ENCODE results near the gene ZNF74. TPM values are rescaled to one million over a fixed set of nuclear protein-coding genes. Genes with fewer than 3 reads are reported as not detected.

ZNF74 gene
- total and polyA plus RNA-seq, 8 donors = 5.0 to 9.1 (median 5.7) TPM

GRCh38 chr22:20451920-20452319 lies 58.0 kb downstream of the ZNF74 start:
- no peaks in the 10 kb centered on the region for H3K36me3 ChIP-seq
- no peak for FAIRE-seq
- H3K4me1 ChIP-seq = no peaks in the 10 kb centered on the region
- no peaks in the 10 kb centered on the region for H3K27me3 ChIP-seq
- 83 to 90% methylated on average over 2 of the region's 2 CpGs for WGBS, 2 donors
- no peak overlapping the region for H3K27ac ChIP-seq
- intact Hi-C loops (cut with DNase I) = no loop called here
- H3K9me3 ChIP-seq = no peaks in the 10 kb centered on the region
- no peak overlapping the region for H3K4me3 ChIP-seq
- no peak for ATAC-seq
- DNase-seq = no peak
- no peak for TF ChIP-seq CTCF (IDR thresholded peaks at IDR 0.05)

GRCh38 chr22:20453222-20453621 lies 59.3 kb downstream of the ZNF74 start:
- Histone ChIP-seq H3K4me1 (no peaks in the 10 kb centered on the region), H3K36me3 (peaks cover 0 to 7% (median 0%) of the 10 kb centered on the region in 3 donors), H3K4me3 (no peak overlapping the region), H3K9me3 (no peaks in the 10 kb centered on the region), H3K27me3 (no peaks in the 10 kb centered on the region), H3K27ac (no peak overlapping the region)
- 92 to 98% methylated on average over 3 of the region's 3 CpGs for WGBS, 2 donors
- no peak for DNase-seq
- intact Hi-C loops (cut with DNase I) = no loop called here
- ATAC-seq = no peak
- FAIRE-seq = no peak
- no peak for TF ChIP-seq CTCF (IDR thresholded peaks at IDR 0.05)

GRCh38 chr22:20455709-20456063 lies 61.7 kb downstream of the ZNF74 start:
- ATAC-seq (no peak), FAIRE-seq (no peak), DNase-seq (no peak)
- Histone ChIP-seq H3K9me3 (no peaks in the 10 kb centered on the region), H3K27ac (no peak overlapping the region), H3K27me3 (no peaks in the 10 kb centered on the region), H3K36me3 (peaks cover 0 to 7% (median 0%) of the 10 kb centered on the region in 3 donors), H3K4me3 (no peak overlapping the region), H3K4me1 (no peaks in the 10 kb centered on the region)
- intact Hi-C loops (cut with DNase I) = no loop called here
- TF ChIP-seq CTCF (IDR thresholded peaks at IDR 0.05) = no peak
- 89 to 90% methylated on average over 8 of the region's 8 CpGs for WGBS, 2 donors

GRCh38 chr22:20456064-20456721 lies 62.2 kb downstream of the ZNF74 start:
- no peaks in the 10 kb centered on the region for H3K4me1 ChIP-seq
- ATAC-seq (peak; percentile 76 to 96 (median 92)), DNase-seq (peak in 5 of 6 donors; percentile 42 to 81 (median 69)), FAIRE-seq (no peak)
- H3K27ac ChIP-seq = no peak overlapping the region
- 21 to 25% methylated on average over 6 of the region's 6 CpGs for whole genome bisulfite sequencing, 2 donors
- no peaks in the 10 kb centered on the region for H3K9me3 ChIP-seq
- intact Hi-C loops (cut with DNase I) = no loop called here
- no peaks in the 10 kb centered on the region for H3K27me3 ChIP-seq
- H3K4me3 ChIP-seq = no peak overlapping the region
- TF ChIP-seq CTCF (IDR thresholded peaks at IDR 0.05) = peak; percentile 43 to 79 (median 74)
- peaks cover 0 to 7% (median 0%) of the 10 kb centered on the region in 3 donors for H3K36me3 ChIP-seq

GRCh38 chr22:20456722-20457076 lies 62.7 kb downstream of the ZNF74 start:
- Histone ChIP-seq H3K36me3 (peaks cover 0 to 7% (median 0%) of the 10 kb centered on the region in 3 donors), H3K9me3 (no peaks in the 10 kb centered on the region), H3K4me3 (no peak overlapping the region), H3K27me3 (no peaks in the 10 kb centered on the region), H3K27ac (no peak overlapping the region), H3K4me1 (no peaks in the 10 kb centered on the region)
- 88 to 93% methylated on average over 3 of the region's 3 CpGs for WGBS, 2 donors
- intact Hi-C loops (cut with DNase I) = no loop called here
- TF ChIP-seq CTCF (IDR thresholded peaks at IDR 0.05) = no peak
- DNase-seq = no peak
- no peak for FAIRE-seq
- ATAC-seq = peak in 1 of 4 donors; percentile 13
